ENCODE results near the gene MYO10.

GRCh38 chr5:16902846-16903245 is 33.2 kb downstream of the MYO10 start:
- TF ChIP-seq CTCF (IDR thresholded peaks at IDR 0.05; ENCODE audit: extremely low read depth in 1 of 2, insufficient read depth in 1 of 2, low read depth in 1 of 2, low read length in 2 of 2), result no peak
- TF ChIP-seq MAX (IDR thresholded peaks at IDR 0.05; ENCODE audit: insufficient read depth, insufficient read length), result no peak
